H9 (cell line): Measurements from ENCODE around the gene SLAMF6. TPM values are rescaled to one million over a fixed set of nuclear protein-coding genes. Genes with fewer than 3 reads are reported as not detected.

Experiments used
- DNase-seq: peaks from one replicate; pipeline ENCODE4 v3.0.0-alpha.2; 2017
- H2AFZ ChIP-seq: one replicate; pipeline ENCODE4 v1.6.1; 2013; ENCODE audit warnings: mild to moderate bottlenecking, low read length, control low read depth, moderate library complexity
- H2AK5ac ChIP-seq: 2 replicates; pipeline ENCODE4 v1.6.1; 2013; ENCODE audit warnings: low read length, control low read depth, mixed read lengths; ENCODE audit not compliant: insufficient read length
- H2BK120ac ChIP-seq: one replicate; pipeline ENCODE4 v1.6.1; 2013; ENCODE audit warnings: low read depth, mild to moderate bottlenecking, low read length, control low read depth, inconsistent platforms; ENCODE audit not compliant: poor library complexity, severe bottlenecking
- H2BK12ac ChIP-seq: 2 replicates; pipeline ENCODE4 v1.6.1; 2013; ENCODE audit warnings: low read length, control low read depth, mixed read lengths, low read depth; ENCODE audit not compliant: insufficient read length
- H2BK15ac ChIP-seq: 2 replicates; pipeline ENCODE4 v1.6.1; 2013; ENCODE audit warnings: low read depth, low read length, control low read depth
- H2BK20ac ChIP-seq: one replicate; pipeline ENCODE4 v1.6.1; 2013; ENCODE audit warnings: low read depth, mild to moderate bottlenecking, low read length, control low read depth, inconsistent platforms; ENCODE audit not compliant: poor library complexity, severe bottlenecking
- H2BK5ac ChIP-seq: 2 replicates; pipeline ENCODE4 v1.6.1; 2013; ENCODE audit warnings: low read length, control low read depth, mixed read lengths; ENCODE audit not compliant: insufficient read length
- H3K14ac ChIP-seq: 2 replicates; pipeline ENCODE4 v1.6.1; 2013; ENCODE audit warnings: low read length, control low read depth; ENCODE audit not compliant: insufficient read depth
- H3K18ac ChIP-seq: 2 replicates; pipeline ENCODE4 v1.6.1; 2013; ENCODE audit warnings: low read depth, mild to moderate bottlenecking, mixed read lengths, low read length, control low read depth; ENCODE audit not compliant: insufficient read length
- H3K23ac ChIP-seq: 2 replicates; pipeline ENCODE4 v1.6.1; 2013; ENCODE audit warnings: low read length, control low read depth, mixed read lengths, low read depth; ENCODE audit not compliant: insufficient read length
- H3K23me2 ChIP-seq: 2 replicates; pipeline ENCODE4 v1.6.1; 2013; ENCODE audit warnings: low read depth, mild to moderate bottlenecking, mixed read lengths, low read length, control low read depth; ENCODE audit not compliant: insufficient read length, poor library complexity, severe bottlenecking
- H3K27ac ChIP-seq: 2 replicates; pipeline ENCODE4 v1.5.1; 2013; ENCODE audit warnings: low read length, control low read depth, mixed read lengths, low read depth; ENCODE audit not compliant: insufficient read length
- H3K27me3 ChIP-seq: 2 replicates; pipeline ENCODE4 v1.6.1; 2013; ENCODE audit warnings: low read length, control low read depth, inconsistent platforms; ENCODE audit not compliant: insufficient read depth
- H3K4ac ChIP-seq: 2 replicates; pipeline ENCODE4 v1.6.1; 2013; ENCODE audit warnings: low read depth, mild to moderate bottlenecking, control low read depth, inconsistent platforms, low read length, moderate library complexity
- H3K4me1 ChIP-seq: 2 replicates; pipeline ENCODE4 v1.6.1; 2013; ENCODE audit warnings: low read length, control low read depth, inconsistent platforms; ENCODE audit not compliant: insufficient read depth
- H3K4me2 ChIP-seq: 2 replicates; pipeline ENCODE4 v1.6.1; 2013; ENCODE audit warnings: low read length, control low read depth, mixed read lengths; ENCODE audit not compliant: insufficient read length, insufficient read depth
- H3K56ac ChIP-seq: 2 replicates; pipeline ENCODE4 v1.6.1; 2013; ENCODE audit warnings: low read depth, mild to moderate bottlenecking, mixed read lengths, low read length, control low read depth; ENCODE audit not compliant: insufficient read length
- H3K79me1 ChIP-seq: 2 replicates; pipeline ENCODE4 v1.6.1; 2013; ENCODE audit warnings: low read depth, mild to moderate bottlenecking, moderate library complexity, low read length, control low read depth, inconsistent platforms; ENCODE audit not compliant: insufficient read depth, poor library complexity, severe bottlenecking
- H3K79me2 ChIP-seq: 2 replicates; pipeline ENCODE4 v1.6.1; 2013; ENCODE audit warnings: low read length, control low read depth, inconsistent platforms; ENCODE audit not compliant: insufficient read depth
- H3K9ac ChIP-seq: 2 replicates; pipeline ENCODE4 v1.6.1; 2013; ENCODE audit warnings: low read length, control low read depth, mixed read lengths; ENCODE audit not compliant: insufficient read length; ENCODE audit errors: extremely low read depth
- H3K9me3 ChIP-seq: one replicate; pipeline ENCODE4 v1.6.1; 2013; ENCODE audit warnings: low read depth, low read length, inconsistent platforms; ENCODE audit not compliant: control insufficient read depth
- H3T11ph ChIP-seq: one replicate; pipeline ENCODE4 v1.6.1; 2013; ENCODE audit warnings: mild to moderate bottlenecking, low read length, control low read depth, inconsistent platforms
- H4K20me1 ChIP-seq: one replicate; pipeline ENCODE4 v1.6.1; 2013; ENCODE audit not compliant: control insufficient read depth, insufficient read length, insufficient read depth
- H4K5ac ChIP-seq: 2 replicates; pipeline ENCODE4 v1.6.1; 2013; ENCODE audit warnings: low read depth, mild to moderate bottlenecking, mixed read lengths, low read length, control low read depth; ENCODE audit not compliant: insufficient read length
- H4K8ac ChIP-seq: replicated peaks from 2 replicates; pipeline ENCODE4 v1.6.1; 2013; ENCODE audit warnings: low read length, control low read depth, mixed read lengths, low read depth; ENCODE audit not compliant: insufficient read length
- H4K91ac ChIP-seq: 2 replicates; pipeline ENCODE4 v1.6.1; 2013; ENCODE audit warnings: low read depth, mild to moderate bottlenecking, moderate library complexity, mixed read lengths, low read length, control low read depth; ENCODE audit not compliant: insufficient read length
- H3K27ac Mint-ChIP-seq, 3 experiments: 2 replicates in 2 of 3; 3 replicates in 1 of 3; pipeline ENCODE4 v1.8.0; 2020 to 2021; ENCODE audit warnings: mixed read lengths in 3 of 3, mild to moderate bottlenecking in 1 of 3, moderate library complexity in 1 of 3
- H3K27me3 Mint-ChIP-seq: 2 replicates; pipeline ENCODE4 v1.8.0; 2021; ENCODE audit warnings: low read depth, mild to moderate bottlenecking, moderate library complexity, mixed read lengths
- H3K36me3 Mint-ChIP-seq, 3 experiments: 2 replicates in 2 of 3; 3 replicates in 1 of 3; pipeline ENCODE4 v1.8.0; 2020 to 2021; ENCODE audit warnings: low read depth in 3 of 3, mixed read lengths in 3 of 3; ENCODE audit not compliant: insufficient read depth in 1 of 3
- H3K4me1 Mint-ChIP-seq, 2 experiments: 2 replicates each; pipeline ENCODE4 v1.8.0; 2020; ENCODE audit warnings: mixed read lengths in 2 of 2
- H3K4me3 Mint-ChIP-seq, 2 experiments: 2 replicates in 1 of 2; 3 replicates in 1 of 2; pipeline ENCODE4 v1.8.0; 2020 to 2021; ENCODE audit warnings: mild to moderate bottlenecking in 2 of 2, mixed read lengths in 2 of 2, moderate library complexity in 1 of 2
- H3K9me3 Mint-ChIP-seq, 2 experiments: 2 replicates in 1 of 2; 3 replicates in 1 of 2; pipeline ENCODE4 v1.8.0; 2020; ENCODE audit warnings: mild to moderate bottlenecking in 2 of 2, mixed read lengths in 2 of 2, moderate library complexity in 1 of 2
- WGBS: extraction: QIAGEN DNeasy Blood & Tissue Kit; methylation state at CpG from one replicate; pipeline ENCODE4 v1.1.7; 2013; ENCODE audit warnings: missing lambda C conversion rate, low lambda C conversion rate, mixed read lengths; ENCODE audit not compliant: insufficient read length; ENCODE audit errors: extremely low coverage; 5-methylcytosine and 5-hydroxymethylcytosine counted together
- total RNA-seq: library from RNA; stranded (reverse); gene quantifications from 2 replicates; pipeline ENCODE4 v1.2.1, GENCODE V29; 2021
- TF ChIP-seq, protein P1 (sequence below): fragments of 200-600 bp; sonication (generic); conservative IDR thresholded peaks from 3 replicates; pipeline ENCODE4 v1.8.0; 2021; ENCODE audit warnings: antibody characterized with exemption, mild to moderate bottlenecking

Gene SLAMF6
- total RNA-seq, 1 experiment from 2014 or later, result not detected

DNA sequence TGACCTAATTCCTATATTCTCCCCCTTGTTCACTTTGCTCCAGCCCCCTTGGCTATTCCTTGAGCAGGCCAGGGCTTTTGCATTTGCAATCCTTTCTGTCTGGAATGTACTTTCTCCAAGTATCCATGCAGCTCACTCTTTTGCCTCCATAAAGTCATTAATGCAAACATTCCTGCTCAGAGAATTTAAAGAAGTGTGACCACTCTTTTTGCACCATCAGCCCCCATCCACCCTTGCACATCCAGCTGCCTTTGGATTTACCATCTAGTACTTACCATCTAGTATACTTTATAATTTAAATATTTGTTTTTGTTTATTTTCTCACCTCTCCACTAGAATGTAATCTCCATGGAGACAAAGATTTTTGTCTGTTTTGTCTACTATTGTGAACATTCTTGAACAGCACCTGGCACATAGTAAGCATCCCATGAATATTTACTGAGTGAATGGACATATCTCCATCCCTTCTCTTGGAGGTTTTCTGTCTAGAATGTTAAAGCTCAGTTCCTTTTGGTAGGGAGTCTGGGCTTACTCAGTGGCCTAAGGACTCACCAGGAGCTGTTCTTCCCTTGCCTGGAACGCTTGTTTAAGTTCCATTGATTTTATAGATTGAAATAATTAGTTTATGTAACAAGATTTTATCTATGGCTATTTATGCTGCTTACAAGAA, 22.6 kb downstream of the SLAMF6 start:
- Histone ChIP-seq H2BK15ac (no peak overlapping the region), H2BK120ac (no peak overlapping the region), H3K23ac (no peak overlapping the region), H3K27ac (no peak overlapping the region), H2AK5ac (no peak overlapping the region), H2BK20ac (no peak overlapping the region), H4K20me1 (no peaks in the 10 kb centered on the region), H3K4me1 (no peaks in the 10 kb centered on the region), H3K79me1 (no peaks in the 10 kb centered on the region), H3K9me3 (no peaks in the 10 kb centered on the region), H3K18ac (no peak overlapping the region), H3K27me3 (no peaks in the 10 kb centered on the region), H2BK12ac (no peak overlapping the region), H3K23me2 (no peaks in the 10 kb centered on the region), H3K4me2 (no peak overlapping the region), H3K4ac (no peak overlapping the region), H3T11ph (no peak overlapping the region), H3K9ac (no peak overlapping the region), H4K5ac (no peak overlapping the region), H4K8ac (no peak overlapping the region), H4K91ac (no peak overlapping the region), H2BK5ac (no peak overlapping the region), H2AFZ (no peak overlapping the region), H3K79me2 (no peaks in the 10 kb centered on the region), H3K56ac (no peak overlapping the region), H3K14ac (no peak overlapping the region)
- TF ChIP-seq, protein P1, sequence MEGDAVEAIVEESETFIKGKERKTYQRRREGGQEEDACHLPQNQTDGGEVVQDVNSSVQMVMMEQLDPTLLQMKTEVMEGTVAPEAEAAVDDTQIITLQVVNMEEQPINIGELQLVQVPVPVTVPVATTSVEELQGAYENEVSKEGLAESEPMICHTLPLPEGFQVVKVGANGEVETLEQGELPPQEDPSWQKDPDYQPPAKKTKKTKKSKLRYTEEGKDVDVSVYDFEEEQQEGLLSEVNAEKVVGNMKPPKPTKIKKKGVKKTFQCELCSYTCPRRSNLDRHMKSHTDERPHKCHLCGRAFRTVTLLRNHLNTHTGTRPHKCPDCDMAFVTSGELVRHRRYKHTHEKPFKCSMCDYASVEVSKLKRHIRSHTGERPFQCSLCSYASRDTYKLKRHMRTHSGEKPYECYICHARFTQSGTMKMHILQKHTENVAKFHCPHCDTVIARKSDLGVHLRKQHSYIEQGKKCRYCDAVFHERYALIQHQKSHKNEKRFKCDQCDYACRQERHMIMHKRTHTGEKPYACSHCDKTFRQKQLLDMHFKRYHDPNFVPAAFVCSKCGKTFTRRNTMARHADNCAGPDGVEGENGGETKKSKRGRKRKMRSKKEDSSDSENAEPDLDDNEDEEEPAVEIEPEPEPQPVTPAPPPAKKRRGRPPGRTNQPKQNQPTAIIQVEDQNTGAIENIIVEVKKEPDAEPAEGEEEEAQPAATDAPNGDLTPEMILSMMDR, result no peak
- Mint-ChIP-seq H3K36me3 (peaks cover 1 to 9% (median 7%) of the 10 kb centered on the region in 3 experiments; a peak in 3 of 7 replicates), H3K27ac (no peak overlapping the region), H3K27me3 (peaks cover 6% of the 10 kb centered on the region), H3K9me3 (peaks cover 15% of the 10 kb centered on the region in 2 experiments), H3K4me3 (no peak overlapping the region), H3K4me1 (peaks cover 6% of the 10 kb centered on the region in 2 experiments; a peak in 3 of 4 replicates)
- DNase-seq, result no peak
- no CpG with 5 or more reads among the region's 1 CpG for WGBS
